Measurements from ENCODE around the gene RPL18. TPM values are rescaled to one million over a fixed set of nuclear protein-coding genes. Genes with fewer than 3 reads are reported as not detected.

Gene RPL18
- total and polyA plus RNA-seq, 9 of the 15 experiments (the other 6 are each of a cell fraction or from before 2014, with no cell fraction given): 312 to 2,635 (median 1,653) TPM

GRCh38 chr19:48611872-48612271 is 7.1 kb downstream of the RPL18 start:
- 50% methylated on average over 14 of the region's 14 CpGs for WGBS (ENCODE audit: insufficient coverage, low coverage, missing lambda C conversion rate)
- H3K4me2 ChIP-seq (ENCODE audit: insufficient read depth, low read length): no peak overlapping the region
- no peaks in the 10 kb centered on the region for H3K27me3 ChIP-seq (ENCODE audit: control insufficient read depth in 2 of 2, insufficient read depth in 2 of 2, low read length in 2 of 2)
- ATAC-seq: no peak
- 0 out of 2 replicates have a peak, but pooled peaks have one; percentile 26 for TF ChIP-seq MAFG (tag; conservative IDR thresholded peaks at IDR 0.05)
- TF ChIP-seq CBX8 (IDR thresholded peaks at IDR 0.05; ENCODE audit: borderline replicate concordance, extremely low read depth, low read depth, low read length, poor library complexity, severe bottlenecking): no peak
- TF ChIP-seq ZNF318 (IDR thresholded peaks at IDR 0.05; ENCODE audit: borderline replicate concordance in 1 of 2, low read depth in 1 of 2): no peak
- TF ChIP-seq ZNF316 (IDR thresholded peaks at IDR 0.05): peak; percentile 78
- TF ChIP-seq C11orf30 (IDR thresholded peaks at IDR 0.05; ENCODE audit: low read depth): peak; percentile 57; the same call in 1 of the 2 replicates
- peaks cover 13% of the 10 kb centered on the region for H3K79me2 ChIP-seq (ENCODE audit: control insufficient read depth, insufficient read depth, low read length)
- no peak overlapping the region for H2AFZ ChIP-seq (ENCODE audit: low read depth, low read length)
- H3K4me3 ChIP-seq: no peak overlapping the region
- peaks cover 21% of the 10 kb centered on the region for H4K20me1 ChIP-seq (replicated peaks; ENCODE audit: control insufficient read depth, insufficient read depth, low read length)
- CTCF ChIA-PET (ENCODE audit: low intra/inter-chr PET ratio): no interaction called here
- 0 out of 4 replicates have a peak overlapping the region, but pooled peaks of 1 of the 2 experiments have one; percentile 14 for H3K9ac ChIP-seq (ENCODE audit: insufficient read depth in 1 of 2, low read depth in 2 of 2, low read length in 2 of 2)
- H3K4me1 ChIP-seq (replicated peaks in 1 of 2; ENCODE audit: control insufficient read depth in 2 of 2, insufficient read depth in 2 of 2, low read length in 2 of 2): peaks cover 12 to 60% of the 10 kb centered on the region in 2 experiments; a peak in 4 of 5 replicates
- H3K9me1 ChIP-seq (ENCODE audit: control insufficient read depth, insufficient read depth, low read length): peaks cover under 1% of the 10 kb centered on the region
- in situ Hi-C loops (cut with MboI): no loop called here
- H3K9me3 ChIP-seq (replicated peaks; ENCODE audit: control insufficient read depth, insufficient read depth, low read depth, low read length): no peaks in the 10 kb centered on the region
- peaks cover 22% of the 10 kb centered on the region; the same call in 2 of the 3 replicates for H3K36me3 ChIP-seq (ENCODE audit: control insufficient read depth, insufficient read depth, low read length)
- intact Hi-C loops (cut with micrococcal nuclease): no loop called here
- no peak for FAIRE-seq
- DNase-seq (ENCODE audit: extremely low read depth in 1 of 4, low spot score in 3 of 4): no peak
- no peak overlapping the region for H3K27ac ChIP-seq (ENCODE audit: extremely low read depth, low read depth, low read length)
- POLR2A ChIA-PET: interaction anchor here (0.6 to 1.3 kb wide), 3 partner anchors 12 to 37 kb away, joined by 3 to 4 read pairs (median 3); no protein-coding TSS in a partner anchor
- no TSS peak for BruUV-seq (replicated peaks)

Measured in K562 (cell line).